Central memory CD4-positive, alpha-beta T cell (primary cell): Measurements from ENCODE around the gene NCKAP5L.
"Not testable (repeated sequence)": the region's sequence is repeated elsewhere in the genome, so short reads cannot be mapped to it uniquely, and the experiment has no call there.

Experiments
- DNase-seq: peaks from one replicate; pipeline ENCODE4 v3.0.0; 2022
- total RNA-seq, 3 experiments: gene quantifications; one replicate each; lab custom pipeline; 2026; lab: John Stamatoyannopoulos, UW

The NCKAP5L gene
- total RNA-seq = 15.4 to 24.7 (median 19.8) reads per million in 3 experiments

GRCh38 chr12:49828133-49829091 lies at the start of gene NCKAP5L:
TSS of gene NCKAP5L (minus strand) at chr12:49828413. CDS start at chr12:49804044, 24,369 bp downstream.
- peak; percentile 90 for DNase-seq

GRCh38 chr12:49877066-49877465 lies 48.9 kb upstream of the NCKAP5L start:
- DNase-seq = no peak

- DNase-seq = no peak
Measured at GRCh38 chr12:49876070-49876469, 47.9 kb upstream of the NCKAP5L start.

GRCh38 chr12:49875115-49875720 lies 47.0 kb upstream of the NCKAP5L start:
- DNase-seq = no peak

GRCh38 chr12:49874142-49874897 lies 46.1 kb upstream of the NCKAP5L start:
- DNase-seq = no peak

GRCh38 chr12:49873361-49873934 lies 45.2 kb upstream of the NCKAP5L start:
- no peak for DNase-seq

GRCh38 chr12:49872781-49873181 lies 44.6 kb upstream of the NCKAP5L start:
- DNase-seq = no peak

GRCh38 chr12:49872381-49872780 lies 44.2 kb upstream of the NCKAP5L start:
- DNase-seq = no peak

GRCh38 chr12:49871811-49872251 lies 43.6 kb upstream of the NCKAP5L start:
- DNase-seq = not testable (repeated sequence)

- DNase-seq = no peak
Measured at GRCh38 chr12:49871263-49871561, 43.0 kb upstream of the NCKAP5L start.

GRCh38 chr12:49870501-49871262 lies 42.5 kb upstream of the NCKAP5L start:
- no peak for DNase-seq

- DNase-seq = no peak
Measured at GRCh38 chr12:49869816-49870500, 41.7 kb upstream of the NCKAP5L start.

- no peak for DNase-seq
Measured at GRCh38 chr12:49868952-49869815, 41.0 kb upstream of the NCKAP5L start.

GRCh38 chr12:49868449-49868848 lies 40.2 kb upstream of the NCKAP5L start:
- no peak for DNase-seq

GRCh38 chr12:49867570-49868341 lies 39.5 kb upstream of the NCKAP5L start:
- DNase-seq = no peak

GRCh38 chr12:49866859-49867569 lies 38.8 kb upstream of the NCKAP5L start:
- peak; percentile 57 for DNase-seq

GRCh38 chr12:49865782-49866135 lies 37.5 kb upstream of the NCKAP5L start:
- DNase-seq = no peak

- no peak for DNase-seq
Measured at GRCh38 chr12:49865109-49865781, 37.0 kb upstream of the NCKAP5L start.

- no peak for DNase-seq
Measured at GRCh38 chr12:49864798-49865090, 36.5 kb upstream of the NCKAP5L start.
